ENCODE results near the gene PRKCA.

Gene PRKCA

DNA sequence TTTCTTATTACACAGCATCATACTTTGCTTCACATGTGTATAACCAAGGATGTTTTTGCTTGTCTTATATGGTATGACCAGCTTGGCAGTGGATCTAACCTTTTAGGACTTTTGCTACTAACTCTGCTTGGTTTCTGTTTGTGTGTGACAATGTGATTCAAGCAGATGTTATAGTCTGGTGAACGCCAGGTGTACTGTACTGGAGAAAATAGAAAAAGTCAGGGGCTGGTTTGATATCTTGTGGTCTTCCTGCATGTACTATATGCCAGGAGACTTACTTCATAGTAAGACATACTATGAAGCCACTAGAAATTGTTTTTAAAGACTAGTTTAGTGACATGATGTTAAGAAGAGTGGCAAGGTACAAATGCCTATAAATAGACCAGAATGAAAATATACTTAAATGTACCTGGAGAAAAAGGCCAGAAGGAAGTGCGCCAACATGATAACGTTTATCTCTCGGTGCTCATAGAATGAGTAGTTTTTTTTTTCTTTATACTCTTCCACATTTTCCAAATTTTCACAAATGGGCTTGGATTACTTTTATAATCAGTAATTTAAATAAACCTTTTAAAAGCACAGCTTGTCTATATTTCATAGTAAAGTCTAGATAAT lies 112.3 kb downstream of the PRKCA start:
- no peak overlapping the region for H2AFZ ChIP-seq (ENCODE audit: low read length, unreplicated experiment)
- H3K36me3 ChIP-seq (ENCODE audit: insufficient read depth, low read length), result no peaks in the 10 kb centered on the region
- H3K4me1 ChIP-seq (ENCODE audit: control insufficient read depth, insufficient read depth, low read length, unreplicated experiment), result no peaks in the 10 kb centered on the region
- no peaks in the 10 kb centered on the region for H3K27me3 ChIP-seq (ENCODE audit: insufficient read depth, low read length)
- H3K4me3 ChIP-seq (ENCODE audit: low read depth, low read length), result no peak overlapping the region
- H3K27ac ChIP-seq (ENCODE audit: low read depth, low read length), result no peak overlapping the region
- H3K79me2 ChIP-seq (ENCODE audit: control insufficient read depth, insufficient read depth, low read length, unreplicated experiment), result peaks cover 65% of the 10 kb centered on the region

- Histone ChIP-seq H3K4me1 (ENCODE audit: control insufficient read depth, insufficient read depth, low read length, unreplicated experiment) (peaks cover 4% of the 10 kb centered on the region), H3K4me3 (ENCODE audit: low read depth, low read length) (no peak overlapping the region), H3K27me3 (ENCODE audit: insufficient read depth, low read length) (no peaks in the 10 kb centered on the region), H3K27ac (ENCODE audit: low read depth, low read length) (no peak overlapping the region), H3K79me2 (ENCODE audit: control insufficient read depth, insufficient read depth, low read length, unreplicated experiment) (peaks cover 72% of the 10 kb centered on the region), H2AFZ (ENCODE audit: low read length, unreplicated experiment) (no peak overlapping the region), H3K36me3 (ENCODE audit: insufficient read depth, low read length) (no peaks in the 10 kb centered on the region)
These were observed 113.2 kb downstream of the PRKCA start for GRCh38 chr17:66415366-66416206.

DNA sequence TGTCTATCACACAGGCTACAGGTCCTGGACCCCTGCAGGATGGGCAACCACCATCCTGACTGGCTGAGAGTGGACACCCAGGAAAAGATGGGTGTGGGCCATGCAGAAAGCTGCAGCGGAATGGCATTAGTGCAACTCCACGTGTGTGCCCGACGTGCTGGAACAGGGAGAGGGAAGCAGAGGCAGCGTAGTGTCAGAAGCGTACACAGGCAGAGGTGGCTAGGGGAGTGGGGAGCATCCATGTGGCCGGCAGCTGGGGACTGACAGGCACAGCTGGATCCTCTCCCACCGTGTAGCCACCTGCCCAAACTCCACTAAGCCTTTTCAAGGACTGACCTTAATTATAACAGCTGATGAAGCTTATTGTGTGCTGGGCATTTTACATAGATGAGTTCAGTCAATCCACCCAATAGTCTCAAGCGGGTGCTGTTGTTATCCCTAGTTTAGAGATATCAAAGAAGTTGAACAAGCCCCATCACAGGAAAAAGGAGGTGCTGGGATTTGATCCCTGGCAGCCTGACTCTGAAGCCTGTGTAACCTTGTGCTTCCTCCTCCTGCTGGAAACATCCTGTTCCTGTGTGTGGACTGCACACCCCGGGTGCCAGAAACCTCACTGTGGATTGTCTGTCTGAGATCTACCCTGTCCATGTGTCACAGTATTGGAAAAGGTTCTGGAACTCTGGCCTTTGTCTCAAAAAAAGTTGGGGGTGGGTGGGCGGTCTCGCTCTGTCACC lies 114.0 kb downstream of the PRKCA start:
- Histone ChIP-seq H3K27ac (ENCODE audit: low read depth, low read length) (no peak overlapping the region), H3K79me2 (ENCODE audit: control insufficient read depth, insufficient read depth, low read length, unreplicated experiment) (peaks cover 71% of the 10 kb centered on the region), H3K36me3 (ENCODE audit: insufficient read depth, low read length) (no peaks in the 10 kb centered on the region), H3K27me3 (ENCODE audit: insufficient read depth, low read length) (no peaks in the 10 kb centered on the region), H3K4me1 (ENCODE audit: control insufficient read depth, insufficient read depth, low read length, unreplicated experiment) (peaks cover 10% of the 10 kb centered on the region), H2AFZ (ENCODE audit: low read length, unreplicated experiment) (no peak overlapping the region), H3K4me3 (ENCODE audit: low read depth, low read length) (no peak overlapping the region)

DNA sequence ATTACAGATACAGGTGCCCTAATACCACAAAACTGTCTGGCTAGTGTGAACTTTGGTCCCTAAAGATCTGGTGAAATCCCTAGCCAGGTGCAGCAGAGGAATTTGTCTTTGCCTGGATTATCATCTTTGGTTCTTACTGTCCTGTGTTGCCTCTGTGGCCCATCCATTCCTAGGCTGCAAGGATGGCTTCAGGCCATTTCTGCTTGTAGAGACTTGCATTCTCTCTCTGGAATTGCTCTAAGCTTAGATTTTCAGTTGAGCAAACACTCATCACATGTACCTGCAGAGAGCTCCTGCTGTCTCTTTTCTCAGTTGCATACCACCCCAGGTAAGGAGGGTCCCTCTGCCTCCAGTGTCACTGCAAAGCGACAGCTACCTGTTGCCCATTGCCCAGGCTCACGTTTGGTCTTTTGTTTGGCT lies 114.9 kb downstream of the PRKCA start:
- Histone ChIP-seq H3K27ac (ENCODE audit: low read depth, low read length) (no peak overlapping the region), H3K36me3 (ENCODE audit: insufficient read depth, low read length) (no peaks in the 10 kb centered on the region), H3K27me3 (ENCODE audit: insufficient read depth, low read length) (no peaks in the 10 kb centered on the region), H2AFZ (ENCODE audit: low read length, unreplicated experiment) (no peak overlapping the region), H3K79me2 (ENCODE audit: control insufficient read depth, insufficient read depth, low read length, unreplicated experiment) (peaks cover 75% of the 10 kb centered on the region), H3K4me3 (ENCODE audit: low read depth, low read length) (no peak overlapping the region), H3K4me1 (ENCODE audit: control insufficient read depth, insufficient read depth, low read length, unreplicated experiment) (peaks cover 19% of the 10 kb centered on the region)

DNA sequence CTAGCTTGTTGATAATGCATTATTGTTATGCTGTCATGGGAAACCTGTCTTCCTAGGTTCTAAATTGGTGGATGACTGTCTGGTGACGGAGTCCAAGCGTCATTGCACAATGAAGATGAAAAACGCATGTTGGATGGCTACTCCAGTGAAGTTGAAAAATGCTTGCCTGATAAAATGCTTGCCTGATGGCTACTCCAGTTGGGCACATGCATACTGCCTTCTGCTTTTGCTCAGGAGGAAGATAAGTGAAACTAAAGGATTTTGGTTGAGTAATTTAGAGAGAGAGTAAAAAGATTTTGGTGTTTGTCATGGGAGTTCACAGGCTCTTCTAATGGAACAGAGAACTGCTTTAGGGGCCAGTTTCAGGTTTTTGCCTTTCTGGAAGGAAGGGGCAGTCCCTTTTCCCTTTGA lies 118.6 kb downstream of the PRKCA start:
- Histone ChIP-seq H3K4me1 (ENCODE audit: control insufficient read depth, insufficient read depth, low read length, unreplicated experiment) (peaks cover 35% of the 10 kb centered on the region), H3K27ac (ENCODE audit: low read depth, low read length) (peak overlapping the region; percentile 48), H3K79me2 (ENCODE audit: control insufficient read depth, insufficient read depth, low read length, unreplicated experiment) (peaks cover 77% of the 10 kb centered on the region), H3K27me3 (ENCODE audit: insufficient read depth, low read length) (no peaks in the 10 kb centered on the region), H3K4me3 (ENCODE audit: low read depth, low read length) (no peak overlapping the region), H3K36me3 (ENCODE audit: insufficient read depth, low read length) (no peaks in the 10 kb centered on the region), H2AFZ (ENCODE audit: low read length, unreplicated experiment) (no peak overlapping the region)

GRCh38 chr17:66422186-66422585 lies 119.8 kb downstream of the PRKCA start:
- H3K79me2 ChIP-seq (ENCODE audit: control insufficient read depth, insufficient read depth, low read length, unreplicated experiment), result peaks cover 80% of the 10 kb centered on the region

GRCh38 chr17:66423056-66423955 lies 120.9 kb downstream of the PRKCA start:
- Histone ChIP-seq H3K27ac (ENCODE audit: low read depth, low read length) (no peak overlapping the region), H3K4me3 (ENCODE audit: low read depth, low read length) (no peak overlapping the region), H3K27me3 (ENCODE audit: insufficient read depth, low read length) (no peaks in the 10 kb centered on the region), H3K4me1 (ENCODE audit: control insufficient read depth, insufficient read depth, low read length, unreplicated experiment) (peaks cover 38% of the 10 kb centered on the region), H2AFZ (ENCODE audit: low read length, unreplicated experiment) (no peak overlapping the region), H3K79me2 (ENCODE audit: control insufficient read depth, insufficient read depth, low read length, unreplicated experiment) (peaks cover 80% of the 10 kb centered on the region), H3K36me3 (ENCODE audit: insufficient read depth, low read length) (no peaks in the 10 kb centered on the region)

More at GRCh38 chr17:66422186-66422585, 119.8 kb downstream of the PRKCA start:
- peak overlapping the region; percentile 67 for H3K27ac ChIP-seq (ENCODE audit: low read depth, low read length)
- no peaks in the 10 kb centered on the region for H3K27me3 ChIP-seq (ENCODE audit: insufficient read depth, low read length)
- no peak overlapping the region for H2AFZ ChIP-seq (ENCODE audit: low read length, unreplicated experiment)
- peaks cover 38% of the 10 kb centered on the region for H3K4me1 ChIP-seq (ENCODE audit: control insufficient read depth, insufficient read depth, low read length, unreplicated experiment)
- no peak overlapping the region for H3K4me3 ChIP-seq (ENCODE audit: low read depth, low read length)
- no peaks in the 10 kb centered on the region for H3K36me3 ChIP-seq (ENCODE audit: insufficient read depth, low read length)

DNA sequence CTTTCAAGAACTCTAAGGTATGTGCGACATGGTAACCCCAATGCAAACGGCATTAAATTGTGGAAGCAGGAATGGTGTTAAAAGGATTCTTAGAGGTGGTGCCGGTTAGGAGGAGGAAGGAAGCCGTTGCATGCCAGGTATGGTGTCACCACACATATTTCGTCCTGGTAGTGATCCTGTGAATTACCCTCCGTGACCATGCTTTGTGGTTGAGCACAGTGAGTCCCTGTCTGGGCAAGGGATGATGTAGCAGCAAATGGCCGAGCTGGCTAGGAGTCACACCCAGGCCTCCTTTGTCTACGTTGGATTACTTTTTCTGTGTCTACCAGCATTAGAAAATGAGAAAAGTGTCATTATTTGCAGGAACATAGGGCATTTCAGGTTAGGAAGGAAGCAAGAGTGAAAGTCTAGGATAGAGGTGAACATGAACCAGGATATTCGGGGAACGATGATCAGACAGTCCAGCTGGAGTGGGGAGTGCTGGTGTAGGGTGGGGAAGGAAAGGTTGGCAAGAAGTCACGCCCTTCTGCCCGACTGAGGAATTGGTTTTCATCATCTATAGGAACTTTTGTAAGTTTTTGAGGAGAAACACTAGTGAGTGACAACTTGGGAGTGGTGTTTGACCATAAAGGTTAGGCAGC lies 123.5 kb downstream of the PRKCA start:
- Histone ChIP-seq H3K4me3 (ENCODE audit: low read depth, low read length) (no peak overlapping the region), H3K27ac (ENCODE audit: low read depth, low read length) (no peak overlapping the region), H3K36me3 (ENCODE audit: insufficient read depth, low read length) (no peaks in the 10 kb centered on the region), H2AFZ (ENCODE audit: low read length, unreplicated experiment) (no peak overlapping the region), H3K79me2 (ENCODE audit: control insufficient read depth, insufficient read depth, low read length, unreplicated experiment) (peaks cover 90% of the 10 kb centered on the region), H3K27me3 (ENCODE audit: insufficient read depth, low read length) (no peaks in the 10 kb centered on the region), H3K4me1 (ENCODE audit: control insufficient read depth, insufficient read depth, low read length, unreplicated experiment) (peaks cover 39% of the 10 kb centered on the region)

GRCh38 chr17:66426397-66427033 lies 124.1 kb downstream of the PRKCA start:
- H3K79me2 ChIP-seq (ENCODE audit: control insufficient read depth, insufficient read depth, low read length, unreplicated experiment), result peaks cover 92% of the 10 kb centered on the region
- no peak overlapping the region for H3K27ac ChIP-seq (ENCODE audit: low read depth, low read length)
- no peak overlapping the region for H3K4me3 ChIP-seq (ENCODE audit: low read depth, low read length)
- H3K36me3 ChIP-seq (ENCODE audit: insufficient read depth, low read length), result no peaks in the 10 kb centered on the region
- H3K4me1 ChIP-seq (ENCODE audit: control insufficient read depth, insufficient read depth, low read length, unreplicated experiment), result peaks cover 41% of the 10 kb centered on the region
- H2AFZ ChIP-seq (ENCODE audit: low read length, unreplicated experiment), result no peak overlapping the region
- no peaks in the 10 kb centered on the region for H3K27me3 ChIP-seq (ENCODE audit: insufficient read depth, low read length)

Data from ACC112 (cell line).